ENCODE data around the gene MS4A8. TPM values are rescaled to one million over a fixed set of nuclear protein-coding genes. Genes with fewer than 3 reads are reported as not detected.

Gene MS4A8
- total and polyA plus RNA-seq, 2 donors (not counting 1 experiment from before 2014, with no cell fraction given), result not detected

- intact Hi-C loops (cut with micrococcal nuclease), result loop anchor here (5.0 kb wide), 1 partner anchor 496 kb away; no protein-coding TSS in a partner anchor
- H3K4me2 ChIP-seq (replicated peaks; ENCODE audit: low read depth, low read length, poor library complexity, severe bottlenecking), result peak overlapping the region; percentile 45
- TF ChIP-seq CTCF (IDR thresholded peaks at IDR 0.05), result peak; percentile 66
- no peak for TF ChIP-seq EZH2 (IDR thresholded peaks at IDR 0.05; ENCODE audit: borderline replicate concordance, insufficient read depth, low read depth, low read length, poor library complexity, severe bottlenecking)
- H3K27me3 ChIP-seq (replicated peaks in 1 of 4; ENCODE audit: control extremely low read depth in 1 of 4, control insufficient read depth in 3 of 4, insufficient read depth in 4 of 4, low read length in 3 of 4), result peaks cover 0 to 18% (median 1%) of the 10 kb centered on the region in 4 experiments
- peak overlapping the region; percentile 13 for H3K9ac ChIP-seq (ENCODE audit: low read length)
- H3K4me3 ChIP-seq (ENCODE audit: control extremely low read depth in 1 of 5, extremely low read depth in 1 of 5, insufficient read depth in 1 of 5, low read depth in 2 of 5, low read length in 4 of 5), result peak overlapping the region in 1 of 5 experiments; percentile 10
- H3K4me1 ChIP-seq (ENCODE audit: control insufficient read depth in 2 of 2, insufficient read depth in 2 of 2, low read length in 2 of 2), result peaks cover 25 to 30% of the 10 kb centered on the region in 2 donors
- H2AFZ ChIP-seq (ENCODE audit: insufficient read depth, low read depth, low read length, poor library complexity, severe bottlenecking), result no peak overlapping the region
- no peaks in the 10 kb centered on the region for H3K79me2 ChIP-seq (ENCODE audit: control insufficient read depth, insufficient read depth, low read length)
- CTCF ChIA-PET, result interaction anchor here (0.7 to 6.5 kb wide), 19 partner anchors 8 to 497 kb away, joined by 3 to 102 read pairs (median 4); no protein-coding TSS in a partner anchor
- ATAC-seq (ENCODE audit: low read depth) (peak; percentile 89), DNase-seq (peak; percentile 80)
- peaks cover 0 to 8% (median 0%) of the 10 kb centered on the region in 3 donors for H3K9me3 ChIP-seq (ENCODE audit: control extremely low read depth in 1 of 3, control insufficient read depth in 2 of 3, insufficient read depth in 1 of 3, low read length in 2 of 3)
- peaks cover 50% of the 10 kb centered on the region for H3K4me1 Mint-ChIP-seq
- peak overlapping the region; percentile 75 for H3K27ac Mint-ChIP-seq
- no peaks in the 10 kb centered on the region for H3K36me3 ChIP-seq (replicated peaks in 1 of 2; ENCODE audit: control extremely low read depth in 1 of 2, control insufficient read depth in 1 of 2, extremely low read depth in 1 of 2, insufficient read depth in 2 of 2, low read length in 1 of 2)
- no peaks in the 10 kb centered on the region for H3K9me3 Mint-ChIP-seq (ENCODE audit: insufficient read depth)
- WGBS (ENCODE audit: insufficient coverage), result 39% methylated on average over 5 of the region's 11 CpGs
- no peaks in the 10 kb centered on the region for H4K20me1 ChIP-seq (ENCODE audit: control insufficient read depth, insufficient read depth, low read length, poor library complexity, severe bottlenecking)
- no peak overlapping the region for H3K27ac ChIP-seq (ENCODE audit: low read length in 2 of 2)
- POLR2A ChIA-PET, result interaction anchor here (0.6 kb wide), 1 partner anchor 366 kb away, joined by 3 read pairs; no protein-coding TSS in a partner anchor
- peaks cover 26% of the 10 kb centered on the region for H3K27me3 Mint-ChIP-seq
- peak overlapping the region; percentile 57 for H3K4me3 Mint-ChIP-seq
Measured at GRCh38 chr11:60762851-60763691, 63.7 kb downstream of the MS4A8 start.

All from B cell (primary cell).